Caki2 (cell line): ENCODE results near the gene TUBGCP3. TPM values are rescaled to one million over a fixed set of nuclear protein-coding genes. Genes with fewer than 3 reads are reported as not detected.

ENCODE experiments used
- DNase-seq: peaks from one replicate; pipeline ENCODE4 v3.0.0-alpha.2; 2015; ENCODE audit warnings: low read depth
- in situ Hi-C: cut with HindIII; loops from 2 replicates; pipeline ENCODE4 v1.10.0; 2016; ENCODE audit warnings: low sequenced_read_pairs, low pct_unique_long_range_greater_than_20kb, mixed read lengths
- total RNA-seq: library from RNA; depleted of rRNA; stranded (reverse); fragments of >200 nt; shearing (Covaris generic); gene quantifications from 2 replicates; pipeline ENCODE4 v1.2.3, GENCODE V29; 2014; ENCODE audit warnings: low replicate concordance

Gene TUBGCP3
- total RNA-seq, 1 experiment from 2014 or later: 10.9 TPM

- DNase-seq: no peak
- in situ Hi-C loops: no loop called here
Measured at GRCh38 chr13:112469071-112469745, 118.7 kb downstream of the TUBGCP3 start.

- DNase-seq: no peak
- in situ Hi-C loops: no loop called here
Measured at GRCh38 chr13:112468069-112468468, 119.9 kb downstream of the TUBGCP3 start.

GRCh38 chr13:112467236-112467635 is 120.7 kb downstream of the TUBGCP3 start:
- no peak for DNase-seq
- in situ Hi-C loops: no loop called here

GRCh38 chr13:112466132-112467058 is 121.6 kb downstream of the TUBGCP3 start:
- no peak for DNase-seq
- in situ Hi-C loops: no loop called here

GRCh38 chr13:112465251-112466131 is 122.5 kb downstream of the TUBGCP3 start:
- in situ Hi-C loops: no loop called here
- DNase-seq: no peak

GRCh38 chr13:112464720-112465119 is 123.2 kb downstream of the TUBGCP3 start:
- DNase-seq: no peak
- in situ Hi-C loops: no loop called here

GRCh38 chr13:112462408-112462807 is 125.5 kb downstream of the TUBGCP3 start:
- DNase-seq: no peak
- in situ Hi-C loops: no loop called here

GRCh38 chr13:112457485-112457884 is 130.5 kb downstream of the TUBGCP3 start:
- in situ Hi-C loops: no loop called here
- DNase-seq: no peak

GRCh38 chr13:112457081-112457480 is 130.9 kb downstream of the TUBGCP3 start:
- no peak for DNase-seq
- in situ Hi-C loops: no loop called here

- DNase-seq: no peak
- in situ Hi-C loops: no loop called here
Measured at GRCh38 chr13:112456138-112457056, 131.6 kb downstream of the TUBGCP3 start.

GRCh38 chr13:112455476-112456059 is 132.4 kb downstream of the TUBGCP3 start:
- no peak for DNase-seq
- in situ Hi-C loops: no loop called here

GRCh38 chr13:112454648-112455334 is 133.2 kb downstream of the TUBGCP3 start:
- in situ Hi-C loops: no loop called here
- no peak for DNase-seq

- no peak for DNase-seq
- in situ Hi-C loops: no loop called here
Measured at GRCh38 chr13:112453874-112454647, 133.9 kb downstream of the TUBGCP3 start.

GRCh38 chr13:112453207-112453829 is 134.6 kb downstream of the TUBGCP3 start:
- no peak for DNase-seq
- in situ Hi-C loops: no loop called here

GRCh38 chr13:112452380-112453206 is 135.4 kb downstream of the TUBGCP3 start:
- in situ Hi-C loops: no loop called here
- DNase-seq: no peak
